HCT116 (cell line): Measurements from ENCODE around the gene PDCL2. TPM values are rescaled to one million over a fixed set of nuclear protein-coding genes. Genes with fewer than 3 reads are reported as not detected.

Source experiments
- ATAC-seq: fragments of 200-7000 bp; cut with Tn5 transposase; 2 replicates; pipeline ENCODE4 v1.9.1; 2020; ENCODE audit warnings: mild to moderate bottlenecking, moderate library complexity
- BruUV-seq: library from RNA; stranded (reverse); fragments of 400-500 nt; replicated peaks from 2 replicates; lab custom pipeline; 2021; lab: Mats Ljungman, UMichigan
- CTCF ChIA-PET: fragments of 300-600 bp; sonication (Branson Sonifier 250); formaldehyde crosslinking; loops from one replicate; lab custom pipeline; 2021; ENCODE audit warnings: antibody characterized with exemption; lab: Charles Lee
- POLR2A ChIA-PET: fragments of 300-600, 350-600 bp; sonication (Branson Sonifier 250); formaldehyde crosslinking; loops from one replicate; lab custom pipeline; 2021; ENCODE audit warnings: antibody characterized with exemption; lab: Charles Lee
- RAD21 ChIA-PET, 2 experiments: fragments of 300-600 bp; sonication (Branson Sonifier 250); formaldehyde crosslinking; loops; one replicate each; lab custom pipeline; 2023; ENCODE audit warnings: low total read pairs in 2 of 2; ENCODE audit not compliant: uncharacterized antibody in 2 of 2, unreplicated experiment in 2 of 2, low non-redundant PET in 1 of 2; lab: Charles Lee
- DNase-seq: peaks from one replicate; pipeline ENCODE4 v3.0.0-alpha.2; 2010; ENCODE audit warnings: low read depth, low spot score
- H2AFZ ChIP-seq: fragments of 200-600 bp; shearing (Covaris generic), sonication (generic); 2 replicates; pipeline ENCODE4 v1.6.1; 2017; ENCODE audit warnings: low read depth, mixed run types, mixed read lengths, antibody characterized with exemption, low read length; ENCODE audit not compliant: poor library complexity, severe bottlenecking
- H3K27ac ChIP-seq: 2 replicates; pipeline ENCODE4 v1.5.1; 2012; ENCODE audit warnings: low read depth, low read length
- H3K27me3 ChIP-seq: fragments of 200-600 bp; sonication (generic); 2 replicates; pipeline ENCODE4 v1.6.1; 2016; ENCODE audit warnings: mixed run types, low read length, mixed read lengths; ENCODE audit not compliant: insufficient read depth
- H3K36me3 ChIP-seq, 2 experiments: fragments of 200-500 bp in 1 of 2; fragments of 200-600 bp in 1 of 2; sonication (Bioruptor generic) in 1 of 2; sonication (generic) in 1 of 2; 2 replicates each; pipeline versions ENCODE4 v1.5.1 to v1.6.1; 2014 to 2016; ENCODE audit warnings: low read length in 2 of 2, inconsistent platforms in 1 of 2, mixed read lengths in 1 of 2, mixed run types in 1 of 2; ENCODE audit not compliant: insufficient read depth in 2 of 2, control insufficient read depth in 1 of 2
- H3K4me1 ChIP-seq, 2 experiments: fragments of 200-600 bp in 1 of 2; sonication (generic) in 1 of 2; 2 replicates each; pipeline versions ENCODE4 v1.5.1 to v1.6.1; 2012 to 2017; ENCODE audit warnings: low read length in 2 of 2, inconsistent platforms in 1 of 2, mild to moderate bottlenecking in 1 of 2, mixed read lengths in 1 of 2, mixed run types in 1 of 2, moderate library complexity in 1 of 2; ENCODE audit not compliant: insufficient read depth in 2 of 2, control insufficient read depth in 1 of 2
- H3K4me2 ChIP-seq: fragments of 200-600 bp; sonication (generic); 2 replicates; pipeline ENCODE4 v1.6.1; 2017; ENCODE audit warnings: mixed run types, low read length, mixed read lengths
- H3K4me3 ChIP-seq, 2 experiments: fragments of 200-600 bp in 1 of 2; sonication (generic) in 1 of 2; replicated peaks in 1 of 2; 2 replicates each; pipeline ENCODE4 v1.5.1; 2011 to 2016; ENCODE audit warnings: low read length in 2 of 2, control low read depth in 1 of 2, low read depth in 1 of 2, mild to moderate bottlenecking in 1 of 2, mixed read lengths in 1 of 2, mixed run types in 1 of 2
- H3K79me2 ChIP-seq: fragments of 200-600 bp; sonication (generic); 2 replicates; pipeline ENCODE4 v1.6.1; 2017; ENCODE audit warnings: mild to moderate bottlenecking, mixed run types, low read length, moderate library complexity, mixed read lengths; ENCODE audit not compliant: insufficient read depth
- H3K9ac ChIP-seq: fragments of 200-600 bp; sonication (generic); 2 replicates; pipeline ENCODE4 v1.6.1; 2016; ENCODE audit warnings: low read length, mixed read lengths
- H3K9me2 ChIP-seq: fragments of 200-600 bp; sonication (generic), shearing (Covaris generic); 2 replicates; pipeline ENCODE4 v1.6.1; 2017; ENCODE audit warnings: mixed run types, mild to moderate bottlenecking, moderate library complexity; ENCODE audit not compliant: insufficient read depth
- H3K9me3 ChIP-seq, 2 experiments: fragments of 200-500 bp in 1 of 2; fragments of 200-600 bp in 1 of 2; sonication (Bioruptor generic) in 1 of 2; sonication (generic) in 1 of 2; 2 replicates each; pipeline ENCODE4 v1.6.1; 2014 to 2017; ENCODE audit warnings: low read length in 2 of 2, mixed read lengths in 2 of 2, inconsistent platforms in 1 of 2, low read depth in 1 of 2, mild to moderate bottlenecking in 1 of 2, mixed run types in 1 of 2, moderate library complexity in 1 of 2; ENCODE audit not compliant: control insufficient read depth in 1 of 2, insufficient read depth in 1 of 2
- H4K20me1 ChIP-seq: fragments of 200-600 bp; sonication (generic), shearing (Covaris generic); 2 replicates; pipeline ENCODE4 v1.6.1; 2017; ENCODE audit warnings: mixed run types, mild to moderate bottlenecking, moderate library complexity; ENCODE audit not compliant: insufficient read depth
- ATF3 ChIP-seq: IDR thresholded peaks from 2 replicates; pipeline ENCODE4 v1.6.1; 2012
- CEBPB ChIP-seq: IDR thresholded peaks from 2 replicates; pipeline ENCODE4 v1.6.1; 2012; ENCODE audit warnings: low read depth
- EGR1 ChIP-seq: IDR thresholded peaks from 2 replicates; pipeline ENCODE4 v1.6.1; 2012; ENCODE audit warnings: low read depth
- ELF1 ChIP-seq: IDR thresholded peaks from 2 replicates; pipeline ENCODE4 v1.6.1; 2012; ENCODE audit warnings: low read depth, borderline replicate concordance
- EZH2 ChIP-seq: fragments of 200-600 bp; sonication (generic); IDR thresholded peaks from 2 replicates; pipeline ENCODE4 v1.6.1; 2017; ENCODE audit warnings: antibody characterized with exemption, mixed run types
- EZH2phosphoT487 ChIP-seq: fragments of 200-600 bp; IDR thresholded peaks from 2 replicates; pipeline ENCODE4 v1.6.1; 2018; ENCODE audit warnings: antibody characterized with exemption, borderline replicate concordance
- FOSL1 ChIP-seq: IDR thresholded peaks from 2 replicates; pipeline ENCODE4 v1.6.1; 2012; ENCODE audit warnings: low read depth
- JUND ChIP-seq: IDR thresholded peaks from 2 replicates; pipeline ENCODE4 v1.6.1; 2012
- POLR2A ChIP-seq: IDR thresholded peaks from 2 replicates; pipeline ENCODE4 v1.7.0; 2011; ENCODE audit warnings: borderline replicate concordance; ENCODE audit not compliant: insufficient read depth, insufficient read length; ENCODE audit errors: extremely low read depth
- POLR2AphosphoS5 ChIP-seq: IDR thresholded peaks from 2 replicates; pipeline ENCODE4 v1.6.1; 2011; ENCODE audit warnings: mild to moderate bottlenecking, low read depth, low read length, moderate library complexity
- RAD21 ChIP-seq: IDR thresholded peaks from 2 replicates; pipeline ENCODE4 v1.6.1; 2012; ENCODE audit warnings: low read depth, mild to moderate bottlenecking
- SIN3A ChIP-seq: IDR thresholded peaks from 2 replicates; pipeline ENCODE4 v1.6.1; 2012; ENCODE audit warnings: low read depth
- SP1 ChIP-seq: IDR thresholded peaks from 2 replicates; pipeline ENCODE4 v1.6.1; 2012; ENCODE audit warnings: low read depth
- SRF ChIP-seq: IDR thresholded peaks from 2 replicates; pipeline ENCODE4 v1.6.1; 2012; ENCODE audit warnings: low read depth
- YY1 ChIP-seq: IDR thresholded peaks from 2 replicates; pipeline ENCODE4 v1.6.1; 2011; ENCODE audit warnings: low read length, low read depth, moderate library complexity, mild to moderate bottlenecking; ENCODE audit not compliant: insufficient replicate concordance; ENCODE audit errors: extremely low read depth
- ZNF274 ChIP-seq: fragments of 200-500 bp; sonication (Bioruptor generic); IDR thresholded peaks from 2 replicates; pipeline ENCODE4 v1.6.1; 2014; ENCODE audit warnings: mild to moderate bottlenecking, low read depth, low read length, inconsistent platforms
- intact Hi-C: fragments of 100-400 bp; cut with micrococcal nuclease; formaldehyde crosslinking; loops from 2 replicates; pipeline ENCODE4 v1.10.0; 2022
- total RNA-seq: library from RNA; stranded (reverse); gene quantifications from one replicate; pipeline ENCODE4 v1.2.1, GENCODE V29; 2021; ENCODE audit not compliant: unreplicated experiment
- TF ChIP-seq, protein P1 (sequence below): IDR thresholded peaks from 2 replicates; pipeline ENCODE4 v1.6.1; 2012
- TF ChIP-seq, protein P2 (sequence below), 3 experiments: fragments of 200-600 bp in 1 of 3; sonication (generic) in 1 of 3; IDR thresholded peaks in 2 of 3; conservative IDR thresholded peaks in 1 of 3; 2 replicates each; pipeline ENCODE4 v1.5.1; 2012 to 2017; ENCODE audit warnings: low read depth in 2 of 3, low read length in 2 of 3, antibody characterized with exemption in 1 of 3, borderline replicate concordance in 1 of 3, control low read depth in 1 of 3, mild to moderate bottlenecking in 1 of 3, mixed read lengths in 1 of 3, mixed run types in 1 of 3, moderate library complexity in 1 of 3; ENCODE audit not compliant: insufficient read depth in 1 of 3

Gene PDCL2
- total RNA-seq, 1 experiment from 2014 or later = 0.47 TPM

- Histone ChIP-seq H3K4me1 (peaks cover 4 to 7% of the 10 kb centered on the region in 2 experiments; a peak in 2 of 4 replicates), H4K20me1 (no peaks in the 10 kb centered on the region)
- CTCF ChIA-PET = no interaction called here
- TF ChIP-seq EZH2phosphoT487 (no peak), SP1 (no peak), YY1 (no peak), EGR1 (no peak), POLR2A (no peak), CEBPB (no peak), RAD21 (no peak), EZH2 (no peak), SIN3A (no peak), FOSL1 (no peak)
- TF ChIP-seq, protein P1, sequence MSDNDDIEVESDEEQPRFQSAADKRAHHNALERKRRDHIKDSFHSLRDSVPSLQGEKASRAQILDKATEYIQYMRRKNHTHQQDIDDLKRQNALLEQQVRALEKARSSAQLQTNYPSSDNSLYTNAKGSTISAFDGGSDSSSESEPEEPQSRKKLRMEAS = no peak
- TF ChIP-seq, all 23 proteins: peak for 0
- RAD21 ChIA-PET = no interaction called here
- intact Hi-C loops = no loop called here
- no peak for ATAC-seq
- no peaks in the 10 kb centered on the region for H3K79me2 ChIP-seq
- H3K9ac ChIP-seq = no peak overlapping the region
- H3K36me3 ChIP-seq = peaks cover 2 to 11% of the 10 kb centered on the region in 2 experiments; a peak in 2 of 4 replicates
- BruUV-seq = no TSS peak
- H3K9me3 ChIP-seq = no peaks in the 10 kb centered on the region
- no peaks in the 10 kb centered on the region for H3K9me2 ChIP-seq
- H3K4me2 ChIP-seq = no peak overlapping the region
- no peak overlapping the region for H3K4me3 ChIP-seq
- no peak for DNase-seq
- POLR2A ChIA-PET = no interaction called here
- H3K27ac ChIP-seq = no peak overlapping the region
- no peak overlapping the region for H2AFZ ChIP-seq
- H3K27me3 ChIP-seq = no peaks in the 10 kb centered on the region
These were observed 8.6 kb upstream of the PDCL2 start for GRCh38 chr4:55600640-55601039.

- ChIA-PET CTCF (no interaction called here), POLR2A (no interaction called here)
These were observed 6.6 kb upstream of the PDCL2 start for GRCh38 chr4:55598641-55599040.

More at GRCh38 chr4:55598641-55599040, 6.6 kb upstream of the PDCL2 start:
- RAD21 ChIA-PET = no interaction called here
- H3K9ac ChIP-seq = no peak overlapping the region
- intact Hi-C loops = no loop called here
- H3K4me3 ChIP-seq = no peak overlapping the region
- BruUV-seq = no TSS peak
- H3K36me3 ChIP-seq = peaks cover 2 to 11% of the 10 kb centered on the region in 2 experiments; a peak in 2 of 4 replicates
- TF ChIP-seq ELF1 (no peak), SRF (no peak), ZNF274 (no peak), JUND (no peak), ATF3 (no peak), SP1 (no peak), FOSL1 (no peak), POLR2AphosphoS5 (no peak)
- TF ChIP-seq, protein P2, sequence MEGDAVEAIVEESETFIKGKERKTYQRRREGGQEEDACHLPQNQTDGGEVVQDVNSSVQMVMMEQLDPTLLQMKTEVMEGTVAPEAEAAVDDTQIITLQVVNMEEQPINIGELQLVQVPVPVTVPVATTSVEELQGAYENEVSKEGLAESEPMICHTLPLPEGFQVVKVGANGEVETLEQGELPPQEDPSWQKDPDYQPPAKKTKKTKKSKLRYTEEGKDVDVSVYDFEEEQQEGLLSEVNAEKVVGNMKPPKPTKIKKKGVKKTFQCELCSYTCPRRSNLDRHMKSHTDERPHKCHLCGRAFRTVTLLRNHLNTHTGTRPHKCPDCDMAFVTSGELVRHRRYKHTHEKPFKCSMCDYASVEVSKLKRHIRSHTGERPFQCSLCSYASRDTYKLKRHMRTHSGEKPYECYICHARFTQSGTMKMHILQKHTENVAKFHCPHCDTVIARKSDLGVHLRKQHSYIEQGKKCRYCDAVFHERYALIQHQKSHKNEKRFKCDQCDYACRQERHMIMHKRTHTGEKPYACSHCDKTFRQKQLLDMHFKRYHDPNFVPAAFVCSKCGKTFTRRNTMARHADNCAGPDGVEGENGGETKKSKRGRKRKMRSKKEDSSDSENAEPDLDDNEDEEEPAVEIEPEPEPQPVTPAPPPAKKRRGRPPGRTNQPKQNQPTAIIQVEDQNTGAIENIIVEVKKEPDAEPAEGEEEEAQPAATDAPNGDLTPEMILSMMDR (IDR thresholded peaks at IDR 0.05 in 2 of 3, conservative IDR thresholded peaks at IDR 0.05 in 1 of 3; ENCODE audit: borderline replicate concordance in 1 of 3, insufficient read depth in 1 of 3, low read depth in 2 of 3, low read length in 2 of 3) = no peak
- no peaks in the 10 kb centered on the region for H4K20me1 ChIP-seq
- H3K27me3 ChIP-seq = no peaks in the 10 kb centered on the region
- H3K4me2 ChIP-seq = no peak overlapping the region
- no peak overlapping the region for H2AFZ ChIP-seq
- peaks cover 15% of the 10 kb centered on the region in 2 experiments for H3K4me1 ChIP-seq
- H3K27ac ChIP-seq = no peak overlapping the region
- no peak for ATAC-seq
- no peaks in the 10 kb centered on the region for H3K79me2 ChIP-seq
- no peaks in the 10 kb centered on the region for H3K9me2 ChIP-seq
- H3K9me3 ChIP-seq = no peaks in the 10 kb centered on the region
- no peak for DNase-seq
